Erythroblast (primary cell): ENCODE measurements around the gene PBRM1.
A peak's percentile ranks its signal among the peaks of the same experiment; 100 is the strongest.

Experiments used
- DNase-seq, 2 experiments: peaks; one replicate each; lab custom pipeline; 2025; lab: John Stamatoyannopoulos, UW
- GATA1 ChIP-seq: IDR thresholded peaks from 2 replicates; pipeline ENCODE4 v1.6.1; 2011; ENCODE audit warnings: low read depth, mild to moderate bottlenecking, control low read depth, low read length, moderate library complexity
- POLR2A ChIP-seq: IDR thresholded peaks from 2 replicates; pipeline ENCODE4 v1.6.1; 2011; ENCODE audit warnings: mild to moderate bottlenecking, low read length

The PBRM1 gene

DNA sequence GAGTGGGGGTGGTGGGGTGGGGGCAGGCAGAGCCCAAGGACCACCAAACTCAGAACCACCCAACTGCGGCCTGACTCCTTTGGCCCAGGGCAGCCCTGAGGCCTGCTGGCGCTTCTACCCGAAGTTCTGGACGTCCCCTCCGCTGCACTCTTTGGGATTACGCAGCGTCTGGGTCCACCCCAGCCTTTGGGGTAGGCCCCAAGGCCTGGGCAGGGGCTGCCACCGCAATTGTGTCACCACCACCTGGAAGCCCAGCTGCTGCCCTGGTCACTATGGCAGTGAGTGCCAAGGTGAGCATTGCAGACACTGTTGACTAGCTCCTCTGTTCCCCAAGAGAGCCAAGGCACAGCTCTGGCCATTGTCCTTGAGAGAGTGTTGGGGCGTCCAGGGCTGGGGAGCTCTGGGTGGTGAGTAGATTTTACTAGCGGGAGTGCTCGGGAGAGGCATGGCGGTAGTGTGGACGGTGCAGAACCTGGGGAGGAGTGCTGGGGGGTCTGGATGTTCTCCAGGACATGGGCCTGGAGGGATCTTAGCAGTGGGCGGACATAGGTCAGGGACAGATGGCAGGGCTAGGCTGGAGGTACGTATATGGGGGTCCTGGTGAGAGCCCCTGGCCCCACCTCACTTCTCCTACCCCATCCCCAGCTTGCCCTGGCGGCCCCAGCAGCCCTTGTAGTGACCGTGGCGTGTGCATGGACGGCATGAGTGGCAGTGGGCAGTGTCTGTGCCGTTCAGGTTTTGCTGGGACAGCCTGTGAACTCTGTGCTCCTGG is 164.8 kb downstream of the PBRM1 start:
- TF ChIP-seq POLR2A, result no peak
- no peak for TF ChIP-seq GATA1
- DNase-seq, result no peak

DNA sequence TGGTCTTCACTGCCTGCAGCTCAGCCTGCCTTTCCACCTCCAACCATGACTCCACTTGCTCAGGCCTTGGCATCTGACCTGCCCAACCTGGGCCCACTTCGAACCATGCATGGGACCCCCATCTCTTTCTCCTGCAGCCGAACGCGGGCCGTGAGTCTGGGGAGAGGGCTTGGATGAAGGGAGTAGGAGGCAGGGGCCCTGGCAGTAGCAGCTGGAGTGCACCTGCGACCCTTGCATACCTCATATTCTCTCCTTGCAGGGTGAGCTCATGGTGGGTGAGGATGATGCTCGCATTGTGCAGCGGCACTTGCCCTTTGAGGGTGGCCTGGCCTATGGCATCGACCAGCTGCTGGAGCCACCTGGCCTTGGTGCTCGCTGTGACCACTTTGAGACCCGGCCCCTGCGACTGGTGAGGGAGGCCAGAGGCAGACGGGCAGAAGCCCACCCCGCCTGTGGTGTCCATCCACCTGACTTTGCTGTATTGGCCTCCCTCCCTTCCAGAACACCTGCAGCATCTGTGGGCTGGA is 165.5 kb downstream of the PBRM1 start:
- no peak for DNase-seq
- TF ChIP-seq POLR2A (no peak), GATA1 (no peak)

DNA sequence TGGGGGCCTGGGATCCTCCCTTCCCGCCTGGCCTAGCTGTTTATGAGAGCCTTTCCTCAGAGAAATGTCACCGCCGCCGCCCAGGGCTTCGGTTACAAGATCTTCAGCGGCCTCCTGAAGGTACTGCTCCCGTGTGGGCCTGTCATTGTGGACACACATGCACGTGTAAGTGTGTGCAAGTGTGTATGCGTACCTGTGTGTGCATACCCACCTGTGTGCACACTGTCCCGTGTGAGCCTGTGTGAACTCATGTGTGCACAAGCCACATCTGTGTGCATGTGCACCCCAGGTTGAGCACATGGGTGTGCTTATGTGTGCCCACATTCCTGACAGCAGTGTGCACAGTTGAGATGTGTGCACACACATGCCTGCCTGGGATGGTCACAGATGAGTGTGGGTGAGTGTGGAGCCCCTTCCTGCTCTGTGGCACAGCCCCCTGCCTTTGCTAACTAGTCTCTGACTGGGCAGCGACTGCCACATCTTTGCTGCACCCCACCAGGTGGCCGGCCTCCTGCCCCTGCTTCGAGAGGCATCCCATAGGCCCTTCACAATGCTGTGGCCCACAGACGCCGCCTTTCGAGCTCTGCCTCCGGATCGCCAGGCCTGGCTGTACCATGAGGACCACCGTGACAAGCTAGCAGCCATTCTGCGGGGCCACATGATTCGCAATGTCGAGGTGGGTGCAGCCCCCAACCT is 166.1 kb downstream of the PBRM1 start:
- no peak for DNase-seq
- TF ChIP-seq POLR2A (no peak), GATA1 (no peak)

DNA sequence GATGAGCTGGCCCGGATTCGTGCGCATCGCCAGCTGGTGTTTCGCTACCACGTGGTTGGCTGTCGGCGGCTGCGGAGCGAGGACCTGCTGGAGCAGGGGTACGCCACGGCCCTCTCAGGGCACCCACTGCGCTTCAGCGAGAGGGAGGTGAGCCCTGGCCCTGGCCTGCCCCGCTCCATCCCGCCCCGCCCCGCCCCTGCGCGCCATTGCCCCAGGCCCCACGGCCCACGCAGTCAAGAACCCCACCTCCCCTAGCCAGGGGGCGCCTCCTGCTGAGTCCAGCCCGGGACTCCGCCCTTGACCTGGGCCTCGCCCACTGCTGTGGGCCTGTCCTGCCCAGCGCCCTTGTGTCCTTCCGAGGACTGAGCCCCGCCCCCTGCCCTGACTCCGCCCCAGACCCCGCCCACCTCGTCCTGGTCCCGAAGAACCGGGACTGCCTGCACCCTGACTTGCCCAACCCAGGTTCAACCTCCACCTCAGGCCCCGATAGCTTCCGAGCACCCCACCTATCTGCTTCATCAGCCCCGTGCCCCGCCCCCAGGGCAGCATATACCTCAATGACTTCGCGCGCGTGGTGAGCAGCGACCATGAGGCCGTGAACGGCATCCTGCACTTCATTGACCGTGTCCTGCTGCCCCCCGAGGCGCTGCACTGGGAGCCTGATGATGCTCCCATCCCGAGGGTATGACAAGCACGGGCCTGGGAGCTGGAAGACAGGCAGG is 166.8 kb downstream of the PBRM1 start:
- peak in 1 of 2 experiments; percentile 10 for DNase-seq
- TF ChIP-seq POLR2A (no peak), GATA1 (no peak)

DNA sequence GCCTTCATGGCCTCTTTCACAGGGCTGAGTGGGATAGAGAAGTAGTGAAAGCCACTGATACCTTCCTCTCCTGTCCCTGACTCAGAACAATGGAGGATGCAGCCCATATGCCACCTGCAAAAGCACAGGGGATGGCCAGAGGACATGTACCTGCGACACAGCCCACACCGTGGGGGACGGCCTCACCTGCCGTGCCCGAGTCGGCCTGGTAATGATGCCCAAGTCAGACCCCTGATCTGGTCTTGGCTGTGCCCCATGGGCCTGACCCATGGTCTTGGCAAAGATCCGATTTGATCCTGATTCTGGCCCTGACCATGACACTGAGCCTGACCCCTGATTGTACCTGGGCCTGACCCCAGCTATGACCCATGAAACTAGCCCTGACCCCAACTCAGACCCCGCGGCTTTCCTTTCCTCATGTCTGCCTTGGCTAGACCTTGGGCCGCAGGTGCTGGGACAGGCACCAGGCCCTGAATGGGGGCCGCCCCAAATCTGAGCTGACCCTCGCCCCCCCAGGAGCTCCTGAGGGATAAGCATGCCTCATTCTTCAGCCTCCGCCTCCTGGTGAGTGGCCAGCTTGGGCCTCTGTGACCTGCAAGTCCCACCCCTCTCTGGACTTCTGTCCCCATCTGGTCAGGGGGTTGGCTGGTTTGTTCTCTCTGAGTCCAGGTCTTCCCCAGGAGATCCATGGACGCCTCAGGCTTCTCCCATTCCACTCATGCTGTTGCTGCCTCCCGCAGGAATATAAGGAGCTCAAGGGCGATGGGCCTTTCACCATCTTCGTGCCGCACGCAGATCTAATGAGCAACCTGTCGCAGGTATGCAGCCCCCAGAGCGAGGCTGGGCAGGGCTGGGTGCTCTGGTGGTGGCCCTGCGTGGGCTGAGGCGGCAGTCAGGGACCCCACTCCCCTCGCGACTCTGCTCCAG is 167.7 kb downstream of the PBRM1 start:
- TF ChIP-seq GATA1, result no peak
- DNase-seq, result no peak

DNA sequence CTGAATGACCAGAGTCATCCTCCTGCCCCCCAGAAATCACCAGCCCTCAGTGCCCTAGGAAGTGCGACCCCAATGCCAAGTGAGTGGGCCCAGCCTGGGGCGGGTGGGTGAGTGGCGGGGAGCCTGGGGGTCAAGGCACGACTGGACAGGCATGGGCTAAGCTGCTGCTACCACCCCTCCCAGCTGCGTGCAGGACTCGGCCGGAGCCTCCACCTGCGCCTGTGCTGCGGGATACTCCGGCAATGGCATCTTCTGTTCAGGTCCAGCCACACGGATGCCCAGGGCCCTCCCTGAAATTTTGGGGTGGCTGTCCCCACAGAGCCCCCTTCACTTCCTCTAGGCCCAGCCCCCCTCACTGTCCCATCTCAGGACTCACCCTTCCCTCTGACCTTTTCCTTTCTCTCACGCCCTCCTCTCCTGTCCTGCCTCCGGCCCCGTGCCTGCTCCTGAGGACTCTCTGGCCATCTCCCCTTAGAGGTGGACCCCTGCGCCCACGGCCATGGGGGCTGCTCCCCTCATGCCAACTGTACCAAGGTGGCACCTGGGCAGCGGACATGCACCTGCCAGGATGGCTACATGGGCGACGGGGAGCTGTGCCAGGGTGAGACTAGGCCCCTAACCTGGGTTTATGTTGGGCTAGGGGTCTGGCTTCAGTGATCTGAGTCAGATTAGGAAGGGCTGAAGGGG is 169.1 kb downstream of the PBRM1 start:
- TF ChIP-seq POLR2A (no peak), GATA1 (no peak)
- no peak for DNase-seq

DNA sequence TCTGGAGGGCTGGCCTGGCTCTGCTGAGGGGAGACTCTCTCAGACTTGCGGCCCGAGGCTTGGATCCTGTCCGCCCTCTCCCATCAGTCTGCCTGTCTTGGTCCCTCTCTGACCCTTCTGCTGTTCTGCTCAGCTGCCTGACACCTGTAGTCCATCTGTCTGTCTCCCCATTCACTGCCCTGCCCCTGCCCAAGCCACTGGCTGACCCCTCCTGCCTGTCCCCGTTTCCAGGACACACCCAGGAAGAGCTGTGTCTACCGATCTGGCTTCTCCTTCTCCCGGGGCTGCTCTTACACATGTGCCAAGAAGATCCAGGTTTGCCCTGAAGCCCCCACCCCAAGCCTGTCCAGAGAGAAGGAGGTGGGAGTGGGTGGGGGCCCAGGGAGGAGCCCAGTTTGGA is 170.5 kb downstream of the PBRM1 start:
- no peak for TF ChIP-seq POLR2A
- TF ChIP-seq GATA1, result no peak
- DNase-seq, result no peak

DNA sequence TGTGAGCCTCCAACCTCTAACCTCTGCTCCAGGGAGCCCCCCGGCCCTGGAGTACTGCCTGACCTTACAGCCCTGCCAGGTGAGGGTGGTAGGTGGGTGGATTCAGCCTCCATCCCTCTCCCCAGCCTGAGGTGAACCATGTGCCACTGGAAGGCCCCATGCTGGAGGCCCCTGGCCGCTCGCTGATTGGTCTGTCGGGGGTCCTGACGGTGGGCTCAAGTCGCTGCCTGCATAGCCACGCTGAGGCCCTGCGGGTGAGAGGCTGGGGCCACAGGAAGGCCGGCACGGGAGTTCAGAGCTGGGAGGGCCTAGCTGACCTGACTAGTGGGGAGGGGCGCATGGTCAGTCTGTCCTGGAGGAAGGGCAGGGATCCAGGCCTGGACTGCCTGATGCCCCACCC is 171.1 kb downstream of the PBRM1 start:
- TF ChIP-seq GATA1, result no peak
- no peak for TF ChIP-seq POLR2A
- no peak for DNase-seq

DNA sequence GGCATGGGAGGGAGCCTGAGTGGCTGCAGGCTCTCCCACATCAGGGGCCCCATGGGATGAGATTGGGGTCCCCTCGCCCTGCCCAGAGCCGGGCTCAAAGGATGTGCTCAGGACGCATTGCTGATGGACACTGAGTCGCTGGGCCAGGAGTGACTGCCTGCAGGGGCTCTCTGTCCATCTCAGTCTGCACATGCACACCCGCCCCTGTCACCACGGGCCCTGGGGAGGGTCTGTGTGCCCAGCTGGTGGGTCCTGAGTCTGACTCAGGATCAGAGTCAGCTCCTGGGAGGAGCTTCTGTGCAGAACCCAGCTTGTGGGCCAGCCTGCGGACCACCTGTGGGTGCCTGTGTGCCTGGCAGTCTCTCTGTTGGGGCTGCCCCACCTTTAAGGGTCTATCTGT is 172.4 kb downstream of the PBRM1 start:
- no peak for DNase-seq
- TF ChIP-seq GATA1, result no peak
- no peak for TF ChIP-seq POLR2A

DNA sequence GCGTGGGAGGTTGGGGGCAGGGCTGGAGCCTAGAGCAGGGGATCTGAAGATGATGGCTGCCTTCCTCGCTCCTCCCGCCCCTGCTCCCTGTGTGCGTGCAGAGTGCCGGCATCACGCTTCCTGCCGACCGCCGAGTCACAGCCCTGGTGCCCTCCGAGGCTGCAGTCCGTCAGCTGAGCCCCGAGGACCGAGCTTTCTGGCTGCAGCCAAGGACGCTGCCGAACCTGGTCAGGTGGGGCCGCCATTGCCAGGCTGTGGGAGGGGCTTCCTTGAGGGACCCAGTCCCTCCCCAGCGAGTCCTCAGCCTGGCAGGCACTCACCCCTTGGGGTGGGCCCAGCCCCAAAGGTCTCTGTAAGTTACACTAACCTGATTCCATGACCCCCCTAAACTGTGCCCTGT is 173.0 kb downstream of the PBRM1 start:
- TF ChIP-seq POLR2A (no peak), GATA1 (no peak)
- no peak for DNase-seq

DNA sequence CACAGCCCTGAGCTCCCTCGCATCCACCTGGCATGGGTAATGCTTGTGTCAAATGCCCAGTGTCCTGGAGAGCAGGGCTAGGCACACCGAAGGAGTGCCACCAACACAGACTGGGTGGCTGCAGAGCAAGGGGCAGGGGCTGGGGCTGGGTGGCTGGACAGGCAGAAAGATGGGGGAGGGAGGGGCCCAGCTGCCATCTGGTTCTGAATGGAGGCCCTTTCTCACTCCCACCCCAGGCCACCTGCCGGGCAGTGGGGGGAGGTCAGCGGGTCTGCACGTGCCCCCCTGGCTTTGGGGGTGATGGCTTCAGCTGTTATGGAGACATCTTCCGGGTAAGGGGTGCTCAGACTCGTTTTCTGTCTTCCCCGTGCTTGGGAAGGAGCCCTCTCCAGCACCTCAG is 173.6 kb downstream of the PBRM1 start:
- TF ChIP-seq POLR2A (no peak), GATA1 (no peak)
- DNase-seq, result no peak

DNA sequence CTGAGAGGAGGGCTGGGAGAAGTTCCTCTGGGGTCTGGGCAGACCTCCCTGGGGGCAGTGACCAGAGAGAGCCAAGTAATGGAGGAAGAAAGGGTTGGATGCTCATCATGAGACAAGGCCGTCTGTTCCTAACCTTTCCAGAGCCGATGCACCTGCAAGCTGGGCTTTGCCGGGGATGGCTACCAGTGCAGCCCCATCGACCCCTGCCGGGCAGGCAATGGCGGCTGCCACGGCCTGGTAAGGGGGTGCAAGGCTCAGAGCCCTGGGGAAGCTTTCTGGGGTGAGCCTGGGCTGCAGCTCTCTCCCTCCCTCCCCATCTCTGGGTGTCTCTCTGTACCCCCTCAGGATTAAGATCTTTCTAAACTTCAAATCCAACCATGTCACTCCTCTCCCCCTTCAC is 174.2 kb downstream of the PBRM1 start:
- DNase-seq, result no peak
- TF ChIP-seq POLR2A, result no peak
- TF ChIP-seq GATA1, result no peak
